GM18505 (cell line): ENCODE data around the gene CT83.

Experiments
- ATAC-seq: cut with Tn5 transposase; IDR thresholded peaks from one replicate; pipeline ENCODE4 v1.9.1; 2021; ENCODE audit not compliant: unreplicated experiment
- POLR2A ChIP-seq: IDR thresholded peaks from 4 replicates; pipeline ENCODE4 v1.6.1; 2011; ENCODE audit warnings: borderline replicate concordance; ENCODE audit not compliant: insufficient read depth, insufficient read length; ENCODE audit errors: extremely low read depth

CT83 gene

GRCh38 chrX:116462822-116463221 lies at the start of gene CT83:
TSS of gene CT83 (minus strand) at chrX:116462976. CDS start at chrX:116462856, 120 bp downstream.
- no peak for TF ChIP-seq POLR2A
- no peak for ATAC-seq

GRCh38 chrX:116499780-116500179 lies 37.0 kb upstream of the CT83 start:
- TF ChIP-seq POLR2A = no peak
- no peak for ATAC-seq

GRCh38 chrX:116493271-116493670 lies 30.5 kb upstream of the CT83 start:
- ATAC-seq = no peak
- TF ChIP-seq POLR2A = no peak

GRCh38 chrX:116490104-116490503 lies 27.3 kb upstream of the CT83 start:
- no peak for TF ChIP-seq POLR2A
- ATAC-seq = no peak

GRCh38 chrX:116480059-116480458 lies 17.3 kb upstream of the CT83 start:
- no peak for TF ChIP-seq POLR2A
- no peak for ATAC-seq

- no peak for TF ChIP-seq POLR2A
- no peak for ATAC-seq
Measured at GRCh38 chrX:116449156-116449555, 13.6 kb downstream of the CT83 start.

- ATAC-seq = no peak
- no peak for TF ChIP-seq POLR2A
Measured at GRCh38 chrX:116436358-116436816, 26.4 kb downstream of the CT83 start, which contains the start of gene SLC6A14. TSS of gene SLC6A14 (plus strand) at chrX:116436606. CDS start at chrX:116436710, 104 bp downstream.

- TF ChIP-seq POLR2A = no peak
- ATAC-seq = no peak
Measured at GRCh38 chrX:116435597-116435996, 27.2 kb downstream of the CT83 start.

- ATAC-seq = no peak
- TF ChIP-seq POLR2A = no peak
Measured at GRCh38 chrX:116427978-116428377, 34.8 kb downstream of the CT83 start.

GRCh38 chrX:116417968-116418367 lies 44.8 kb downstream of the CT83 start:
- TF ChIP-seq POLR2A = no peak
- no peak for ATAC-seq

GRCh38 chrX:116417214-116417613 lies 45.6 kb downstream of the CT83 start:
- no peak for ATAC-seq
- TF ChIP-seq POLR2A = no peak

- no peak for ATAC-seq
- no peak for TF ChIP-seq POLR2A
Measured at GRCh38 chrX:116413273-116413672, 49.5 kb downstream of the CT83 start.
